Endothelial cell of umbilical vein (primary cell): ENCODE results near the gene CACNA1B.

Experiments used
- CTCF ChIP-seq, 2 donors: IDR thresholded peaks; 1 replicate in 1 of 2; 2 replicates in 1 of 2; pipeline ENCODE4 v1.5.1; 2011; ENCODE audit warnings: low read length in 2 of 2, mild to moderate bottlenecking in 2 of 2, moderate library complexity in 2 of 2, control low read depth in 1 of 2, inconsistent platforms in 1 of 2, low read depth in 1 of 2; ENCODE audit not compliant: insufficient read depth in 1 of 2; ENCODE audit errors: extremely low read depth in 1 of 2
- POLR2AphosphoS5 ChIP-seq: IDR thresholded peaks from 2 replicates; pipeline ENCODE4 v1.6.1; 2012; ENCODE audit warnings: low read depth, mild to moderate bottlenecking, control low read depth, low read length, moderate library complexity; ENCODE audit not compliant: insufficient read depth

GRCh38 chr9:137832830-137833590, 44.6 kb upstream of the CACNA1B start:
- TF ChIP-seq POLR2AphosphoS5: no peak
- no peak for TF ChIP-seq CTCF (IDR thresholded peaks at IDR 0.05; ENCODE audit: extremely low read depth in 1 of 2, insufficient read depth in 1 of 2, low read depth in 1 of 2, low read length in 2 of 2)
